GM13976 (cell line): ENCODE data around the gene HMGA1.

ENCODE experiments used
- DNase-seq: peaks from one replicate; pipeline ENCODE4 v3.0.0; 2012; ENCODE audit warnings: low spot score
- in situ Hi-C: fragments of 300-500 bp; cut with MboI; formaldehyde crosslinking; loops from one replicate; pipeline ENCODE4 v1.12.0; 2022; ENCODE audit warnings: low sequenced_read_pairs, mixed read lengths, inconsistent platforms; ENCODE audit not compliant: unreplicated experiment
- TF ChIP-seq, protein P1 (sequence below): IDR thresholded peaks from 2 replicates; pipeline ENCODE4 v1.5.1; 2012; ENCODE audit warnings: borderline replicate concordance, mild to moderate bottlenecking; ENCODE audit not compliant: insufficient read depth; ENCODE audit errors: extremely low read depth, missing control alignments, control extremely low read depth

Gene HMGA1

DNA sequence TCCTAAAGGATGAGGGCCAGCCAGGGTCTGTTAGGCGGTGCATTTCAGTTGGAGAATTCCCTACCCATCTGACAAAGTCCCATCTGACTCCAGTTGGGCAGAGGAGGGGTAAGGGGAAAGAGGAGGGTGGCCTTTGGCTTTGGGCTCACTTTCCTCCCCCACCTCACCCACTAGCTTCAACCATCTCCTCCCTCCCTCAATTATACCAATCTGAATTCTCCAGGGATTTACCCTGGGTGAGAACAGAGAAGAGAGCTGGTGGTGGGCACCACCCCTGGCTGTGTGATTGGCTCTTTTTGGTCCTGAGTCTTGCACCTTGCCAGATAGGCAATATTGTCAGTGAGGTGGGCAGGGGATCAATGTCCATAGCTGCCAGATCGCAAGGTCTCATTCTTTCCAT is 3.2 kb downstream of the HMGA1 start:
- TF ChIP-seq, protein P1, sequence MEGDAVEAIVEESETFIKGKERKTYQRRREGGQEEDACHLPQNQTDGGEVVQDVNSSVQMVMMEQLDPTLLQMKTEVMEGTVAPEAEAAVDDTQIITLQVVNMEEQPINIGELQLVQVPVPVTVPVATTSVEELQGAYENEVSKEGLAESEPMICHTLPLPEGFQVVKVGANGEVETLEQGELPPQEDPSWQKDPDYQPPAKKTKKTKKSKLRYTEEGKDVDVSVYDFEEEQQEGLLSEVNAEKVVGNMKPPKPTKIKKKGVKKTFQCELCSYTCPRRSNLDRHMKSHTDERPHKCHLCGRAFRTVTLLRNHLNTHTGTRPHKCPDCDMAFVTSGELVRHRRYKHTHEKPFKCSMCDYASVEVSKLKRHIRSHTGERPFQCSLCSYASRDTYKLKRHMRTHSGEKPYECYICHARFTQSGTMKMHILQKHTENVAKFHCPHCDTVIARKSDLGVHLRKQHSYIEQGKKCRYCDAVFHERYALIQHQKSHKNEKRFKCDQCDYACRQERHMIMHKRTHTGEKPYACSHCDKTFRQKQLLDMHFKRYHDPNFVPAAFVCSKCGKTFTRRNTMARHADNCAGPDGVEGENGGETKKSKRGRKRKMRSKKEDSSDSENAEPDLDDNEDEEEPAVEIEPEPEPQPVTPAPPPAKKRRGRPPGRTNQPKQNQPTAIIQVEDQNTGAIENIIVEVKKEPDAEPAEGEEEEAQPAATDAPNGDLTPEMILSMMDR = no peak
- in situ Hi-C loops = loop anchor here (10.0 kb wide), 2 partner anchors 45 to 175 kb away; no protein-coding TSS in a partner anchor
- no peak for DNase-seq

DNA sequence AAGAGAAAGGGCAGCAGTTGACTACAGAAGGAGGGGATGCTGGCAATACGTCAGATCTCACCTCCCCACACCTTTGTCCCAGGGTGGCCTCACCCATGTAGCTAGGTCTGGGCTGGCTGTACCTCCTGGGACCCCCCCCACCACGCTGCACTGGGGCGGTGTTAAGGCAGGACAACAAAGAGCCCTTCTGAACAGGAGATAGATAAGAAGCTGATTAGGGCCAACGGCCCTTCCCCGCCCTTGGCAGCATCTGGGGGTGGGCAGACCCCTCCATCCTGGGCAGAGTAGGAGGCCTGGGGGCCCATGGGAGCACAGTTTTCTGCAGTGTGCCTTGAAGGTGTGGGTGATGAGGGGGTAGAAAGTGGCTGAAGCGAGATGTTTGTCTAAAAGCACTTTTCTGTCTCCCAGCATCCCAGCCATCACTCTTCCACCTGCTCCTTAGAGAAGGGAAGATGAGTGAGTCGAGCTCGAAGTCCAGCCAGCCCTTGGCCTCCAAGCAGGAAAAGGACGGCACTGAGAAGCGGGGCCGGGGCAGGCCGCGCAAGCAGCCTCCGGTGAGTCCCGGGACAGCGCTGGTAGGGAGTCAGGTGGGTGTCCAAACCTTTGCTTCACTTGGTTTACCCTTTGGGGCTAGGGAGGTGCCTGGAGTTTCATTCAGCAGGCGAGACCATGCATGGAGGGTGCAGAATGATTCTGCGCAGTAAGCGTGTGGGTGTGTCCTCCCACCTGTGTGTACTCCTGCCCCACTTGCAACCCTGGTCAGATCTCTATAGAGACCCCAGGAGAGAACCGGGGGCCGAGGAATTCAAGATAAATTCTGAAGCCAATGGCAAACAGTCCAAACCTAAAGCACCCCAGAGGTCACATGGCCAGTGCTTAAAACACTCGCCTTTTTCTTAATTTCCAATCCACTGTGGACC is 3.9 kb downstream of the HMGA1 start:
- in situ Hi-C loops = loop anchor here (10.0 kb wide), 2 partner anchors 46 to 174 kb away; no protein-coding TSS in a partner anchor
- no peak for DNase-seq

DNA sequence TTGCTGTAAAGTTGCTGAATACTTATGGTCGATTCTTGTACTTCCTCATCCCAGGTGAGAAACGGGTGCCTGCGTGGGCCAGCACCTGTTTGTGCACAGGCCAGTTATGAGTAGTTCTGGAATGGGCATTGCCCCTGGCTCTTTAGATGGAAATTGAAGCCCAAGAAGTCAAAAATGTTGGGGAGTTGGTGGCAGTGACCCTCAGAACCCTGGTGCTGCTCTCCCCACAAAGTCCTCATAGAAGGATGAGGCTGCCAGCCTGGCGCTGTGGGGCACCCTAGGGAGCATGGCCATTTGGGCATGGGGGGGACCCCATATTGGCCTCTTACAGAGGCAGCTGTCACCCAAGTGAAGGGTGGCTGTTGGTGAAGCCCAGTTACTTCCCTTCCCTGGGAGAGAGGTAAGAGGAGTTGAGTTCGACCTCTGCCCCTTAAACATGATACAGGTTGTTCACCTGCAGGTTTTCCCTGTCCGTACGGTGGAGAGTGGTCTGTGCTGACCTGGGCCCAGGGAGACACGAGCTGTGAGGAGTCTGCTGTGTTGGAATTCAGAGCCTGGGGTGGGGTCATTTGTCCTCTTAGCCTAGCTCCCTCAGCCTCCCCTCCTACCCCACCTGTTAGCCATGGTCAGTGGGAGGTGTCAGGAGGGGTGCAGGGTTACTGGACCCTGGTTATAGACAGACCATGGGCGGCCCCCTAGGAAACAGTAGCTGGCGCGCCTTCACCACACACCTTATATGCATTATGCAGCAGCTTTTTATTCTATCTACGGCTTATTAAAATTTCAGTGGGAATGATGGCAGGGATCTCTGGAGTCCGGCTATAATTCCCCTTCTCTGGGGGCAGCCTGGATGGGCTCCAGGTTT is 4.9 kb downstream of the HMGA1 start:
- DNase-seq = no peak
- TF ChIP-seq, protein P1 = no peak
- in situ Hi-C loops = loop anchor here (10.0 kb wide), 2 partner anchors 47 to 173 kb away; no protein-coding TSS in a partner anchor

More for the DNA sequence above, 3.9 kb downstream of the HMGA1 start:
- TF ChIP-seq, protein P1 = no peak

DNA sequence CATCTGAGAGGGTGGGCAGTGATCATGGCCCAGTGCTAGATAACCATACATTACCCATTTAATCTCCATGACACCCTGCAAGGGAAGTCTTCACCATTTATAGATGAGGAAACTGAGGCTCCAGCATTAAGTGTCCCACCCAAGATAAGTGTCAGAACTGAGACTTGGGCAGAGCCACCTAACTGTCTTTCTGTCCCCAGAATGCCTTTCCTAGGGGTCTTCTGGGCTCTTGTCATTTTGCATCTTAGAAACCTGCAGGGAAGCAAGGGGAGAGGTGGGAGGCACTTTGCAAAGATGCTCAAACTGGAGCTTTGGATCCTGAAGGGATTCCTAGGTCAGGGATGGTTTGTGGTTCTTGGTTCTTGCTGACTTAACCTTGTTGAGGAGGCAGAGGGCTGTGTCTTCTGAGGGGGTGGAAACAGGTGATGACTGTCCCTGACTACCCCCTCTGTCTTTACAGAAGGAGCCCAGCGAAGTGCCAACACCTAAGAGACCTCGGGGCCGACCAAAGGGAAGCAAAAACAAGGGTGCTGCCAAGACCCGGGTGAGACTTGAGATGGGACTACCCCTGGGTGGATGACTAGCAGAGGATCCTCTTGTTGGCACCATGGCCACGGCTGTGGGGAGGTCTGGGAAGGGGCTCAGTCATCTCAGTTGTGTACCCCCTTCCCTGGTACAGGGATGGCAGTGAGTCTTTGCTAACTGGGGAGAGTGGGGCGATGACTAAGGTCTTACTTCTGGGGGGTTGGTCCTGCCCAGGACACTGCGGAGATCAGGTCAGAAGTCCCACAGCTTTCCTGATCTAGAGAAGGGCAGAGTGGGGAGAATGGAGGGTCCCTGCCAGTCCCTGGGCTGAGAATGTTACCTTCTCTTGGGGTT is 5.8 kb downstream of the HMGA1 start:
- TF ChIP-seq, protein P1 = no peak
- in situ Hi-C loops = loop anchor here (10.0 kb wide), 2 partner anchors 48 to 172 kb away; no protein-coding TSS in a partner anchor
- DNase-seq = no peak

DNA sequence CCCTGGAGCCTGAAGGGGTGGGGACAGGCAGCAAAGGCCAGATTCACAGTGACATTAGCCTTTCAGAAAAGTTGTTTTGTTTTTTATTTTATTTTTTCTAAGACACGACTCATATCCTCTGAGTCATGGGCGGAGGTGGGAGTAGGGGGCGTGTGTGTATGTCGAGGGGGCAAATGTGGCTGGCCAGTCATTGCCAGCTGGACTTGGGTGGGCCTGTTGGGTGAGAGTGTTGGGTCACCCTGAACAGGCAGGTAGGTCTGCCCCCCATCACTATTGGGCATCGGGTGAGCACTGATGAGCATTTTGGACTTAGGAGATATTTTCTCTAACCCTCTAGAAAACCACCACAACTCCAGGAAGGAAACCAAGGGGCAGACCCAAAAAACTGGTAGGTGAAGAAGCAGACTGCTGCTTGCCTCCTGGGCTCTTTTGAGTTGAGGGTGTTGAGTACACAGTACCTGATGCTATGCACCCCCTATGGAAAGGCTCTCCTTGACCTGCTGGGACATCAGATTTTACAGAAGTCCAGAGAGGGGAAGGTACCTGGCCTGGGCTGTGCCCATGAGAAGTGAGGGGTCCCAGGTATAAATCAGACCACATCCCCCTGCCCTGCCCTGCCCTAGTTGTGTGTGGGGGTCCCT is 6.6 kb downstream of the HMGA1 start:
- DNase-seq = no peak
- in situ Hi-C loops = loop anchor here (10.0 kb wide), 2 partner anchors 48 to 172 kb away; no protein-coding TSS in a partner anchor
- TF ChIP-seq, protein P1 = no peak
